Adrenal gland (tissue), 12 donors: ENCODE measurements around the gene DCTN2. TPM values are rescaled to one million over a fixed set of nuclear protein-coding genes. Genes with fewer than 3 reads are reported as not detected.

Experiments
- DNase-seq, 7 donors: peaks; one replicate each; pipeline ENCODE4 v3.0.0-alpha.2; 2019 to 2020
- H3K27ac ChIP-seq, 5 donors: fragments of 200-600 bp; sonication (generic) in 4 of 5; 1 replicate in 3 of 5; 2 replicates in 2 of 5; pipeline versions ENCODE4 v1.5.1 to v1.8.0; 2016 to 2020; ENCODE audit warnings: mild to moderate bottlenecking in 1 of 5
- H3K27me3 ChIP-seq: fragments of 200-600 bp; 2 replicates; pipeline ENCODE4 v1.8.0; 2021
- H3K36me3 ChIP-seq, 2 donors: fragments of 200-600 bp; replicated peaks in 1 of 2; 1 replicate in 1 of 2; 2 replicates in 1 of 2; pipeline versions ENCODE4 v1.5.1 to v1.8.0; 2018 to 2022
- H3K4me1 ChIP-seq, 2 donors: fragments of 200-600 bp; replicated peaks in 1 of 2; 1 replicate in 1 of 2; 2 replicates in 1 of 2; pipeline versions ENCODE4 v1.5.1 to v1.8.0; 2018 to 2021
- H3K4me3 ChIP-seq, 4 donors: fragments of 200-600 bp; sonication (generic) in 3 of 4; one replicate each; pipeline ENCODE4 v1.5.1; 2016 to 2018
- H3K9me3 ChIP-seq, 3 donors: fragments of 200-600 bp; sonication (generic) in 1 of 3; replicated peaks in 1 of 3; 1 replicate in 2 of 3; 2 replicates in 1 of 3; pipeline versions ENCODE4 v1.5.1 to v1.8.0; 2016 to 2021
- CTCF ChIP-seq, 6 experiments: fragments of 450-650 bp in 4 of 6; fragments of 200-600 bp in 2 of 6; sonication (generic) in 1 of 6; IDR thresholded peaks; 1 replicate in 5 of 6; 2 replicates in 1 of 6; pipeline versions ENCODE4 v1.5.1 to v1.8.0; 2016 to 2021; ENCODE audit warnings: antibody characterized with exemption in 6 of 6, mild to moderate bottlenecking in 2 of 6, moderate library complexity in 1 of 6
- POLR2A ChIP-seq, 2 donors: fragments of 450-650 bp; IDR thresholded peaks; one replicate each; pipeline ENCODE4 v1.6.1; 2017; ENCODE audit warnings: antibody characterized with exemption in 2 of 2, mild to moderate bottlenecking in 2 of 2, moderate library complexity in 1 of 2
- WGBS, 4 donors: extraction: QIAGEN DNeasy Blood & Tissue Kit in 2 of 4; methylation state at CpG; one replicate each; pipeline versions ENCODE4 v1.1.5 to v1.1.7; 2013 to 2017; 5-methylcytosine and 5-hydroxymethylcytosine counted together
- intact Hi-C, 2 donors: fragments of 100-400 bp; cut with DNase I; formaldehyde crosslinking; loops; one replicate each; pipeline versions ENCODE4 v1.14.1 to v1.15.0; 2022 to 2023
- polyA plus RNA-seq, 3 donors: library from polyadenylated mRNA; stranded (reverse); fragments of 200-250 nt in 2 of 3; fragments of 350-450 nt in 1 of 3; fragmentation: Illumina TruSeq in 1 of 3; extraction: RNeasy Lipid Tissue Mini Kit (QIAGEN cat#74804) in 1 of 3; gene quantifications; one replicate each; pipeline ENCODE4 v1.2.3, GENCODE V29; 2013 to 2014
- total RNA-seq, 9 donors: library from RNA; depleted of rRNA in 4 of 9; stranded (reverse); fragments of >200 nt in 4 of 9; fragments of 120-200 nt in 1 of 9; fragmentation: NEBNext Ultra II Directional in 1 of 9; extraction: Animal tissue kit (Norgen Biotek cat#: 25700) in 1 of 9; gene quantifications; one replicate each; pipeline versions ENCODE4 v1.1.0 to v1.2.4, GENCODE V29; 2013 to 2023
- donor health status: healthy with polysubstance abuse.
- donor health status: Bipolar disorder and iron deficiency.
- donor health status: DM: yes; HTN: yes; CAD: no.
- donor health status: DM: no; HTN: no; CAD: no.
- donor health status: DM: no; HTN: no; CAD: no.
- donor health status: DM: yes; HTN: yes; CAD: no.

DCTN2 gene
- total and polyA plus RNA-seq, 12 donors: 81.2 to 238 (median 135) TPM

- 40 to 61% (median 53%) methylated on average over 2 of the region's 2 CpGs for WGBS, 4 donors
- Histone ChIP-seq H3K27ac (no peak overlapping the region), H3K27me3 (peaks cover 8% of the 10 kb centered on the region), H3K36me3 (no peaks in the 10 kb centered on the region), H3K4me1 (peaks cover 15 to 19% of the 10 kb centered on the region in 2 donors), H3K9me3 (no peaks in the 10 kb centered on the region), H3K4me3 (no peak overlapping the region)
- intact Hi-C loops: no loop called here
- no peak for DNase-seq
- TF ChIP-seq POLR2A (IDR thresholded peaks at IDR 0.05) (no peak), CTCF (IDR thresholded peaks at IDR 0.05) (no peak)
Observed at GRCh38 chr12:57548488-57548887, 1.5 kb upstream of the DCTN2 start.

GRCh38 chr12:57548013-57548315 is 972 bp upstream of the DCTN2 start:
- Histone ChIP-seq H3K4me3 (no peak overlapping the region), H3K36me3 (no peaks in the 10 kb centered on the region), H3K27me3 (peaks cover 8% of the 10 kb centered on the region), H3K9me3 (no peaks in the 10 kb centered on the region), H3K27ac (no peak overlapping the region), H3K4me1 (peaks cover 15 to 19% of the 10 kb centered on the region in 2 donors)
- TF ChIP-seq CTCF (IDR thresholded peaks at IDR 0.05): no peak
- TF ChIP-seq POLR2A (IDR thresholded peaks at IDR 0.05): no peak
- 89 to 99% (median 91%) methylated on average over 2 of the region's 2 CpGs for WGBS, 4 donors
- intact Hi-C loops: no loop called here
- no peak for DNase-seq

- Histone ChIP-seq H3K4me1 (peaks cover 15 to 19% of the 10 kb centered on the region in 2 donors), H3K9me3 (no peaks in the 10 kb centered on the region), H3K27ac (peak overlapping the region in 1 of 5 donors; percentile 97), H3K27me3 (peaks cover 8% of the 10 kb centered on the region), H3K4me3 (peak overlapping the region in 2 of 4 donors; percentile 92 to 100), H3K36me3 (peaks cover 0 to 4% of the 10 kb centered on the region in 2 donors)
- 19 to 22% (median 20%) methylated on average over 9 of the region's 9 CpGs for WGBS, 4 donors
- TF ChIP-seq POLR2A (IDR thresholded peaks at IDR 0.05) (no peak), CTCF (IDR thresholded peaks at IDR 0.05) (no peak)
- DNase-seq: no peak
- intact Hi-C loops: no loop called here
Observed at GRCh38 chr12:57547288-57548012, 458 bp upstream of the DCTN2 start.

GRCh38 chr12:57545809-57546437 is 1.1 kb downstream of the DCTN2 start:
- WGBS, 4 donors: 55 to 69% (median 63%) methylated on average over 12 to 15 of the region's 15 CpGs
- TF ChIP-seq CTCF (IDR thresholded peaks at IDR 0.05): no peak
- no peak for TF ChIP-seq POLR2A (IDR thresholded peaks at IDR 0.05)
- Histone ChIP-seq H3K9me3 (no peaks in the 10 kb centered on the region), H3K27me3 (peaks cover 8% of the 10 kb centered on the region), H3K4me3 (peak overlapping the region in 3 of 4 donors; percentile 76 to 100 (median 92)), H3K27ac (peak overlapping the region in 4 of 5 donors; percentile 85 to 97 (median 92)), H3K36me3 (peaks cover 0 to 15% of the 10 kb centered on the region in 2 donors), H3K4me1 (peaks cover 15 to 26% of the 10 kb centered on the region in 2 donors)
- DNase-seq: peak in 1 of 7 donors; percentile 45
- intact Hi-C loops: no loop called here
